K562 (cell line): ENCODE data around the gene RUVBL2. TPM values are rescaled to one million over a fixed set of nuclear protein-coding genes. Genes with fewer than 3 reads are reported as not detected.

Source experiments
- ATF1 ChIP-seq, 2 experiments: fragments of 450-650 bp in 1 of 2; IDR thresholded peaks; 2 replicates each; pipeline ENCODE4 v1.6.1; 2016; ENCODE audit warnings: missing compliant biosample characterization in 1 of 2, missing genetic modification characterization in 1 of 2
- BDP1 ChIP-seq: IDR thresholded peaks from 3 replicates; pipeline ENCODE4 v1.6.1; 2011; ENCODE audit not compliant: insufficient read length, insufficient read depth
- BHLHE40 ChIP-seq: IDR thresholded peaks from 2 replicates; pipeline ENCODE4 v1.6.1; 2011; ENCODE audit warnings: low read length, improper control_type of control experiment
- CC2D1A ChIP-seq: fragments of 450-650 bp; IDR thresholded peaks from 2 replicates; pipeline ENCODE4 v1.6.1; 2017; ENCODE audit warnings: mild to moderate bottlenecking
- CREB1 ChIP-seq, 2 experiments: sonication (generic) in 1 of 2; formaldehyde crosslinking in 1 of 2; IDR thresholded peaks; 2 replicates each; pipeline versions ENCODE4 v1.6.1 to v1.8.0; 2012 to 2022; ENCODE audit warnings: inconsistent platforms in 1 of 2, mild to moderate bottlenecking in 1 of 2, missing genetic modification reagents in 1 of 2, moderate library complexity in 1 of 2
- ESRRA ChIP-seq: fragments of 450-650 bp; IDR thresholded peaks from 2 replicates; pipeline ENCODE4 v1.6.1; 2014; ENCODE audit warnings: low read depth, mild to moderate bottlenecking, moderate library complexity, borderline replicate concordance
- HDAC2 ChIP-seq: fragments of 450-650 bp; IDR thresholded peaks from 2 replicates; pipeline ENCODE4 v1.6.1; 2016; ENCODE audit warnings: mild to moderate bottlenecking
- JUN ChIP-seq, 2 experiments: sonication (generic) in 1 of 2; formaldehyde crosslinking in 1 of 2; IDR thresholded peaks; 2 replicates each; pipeline versions ENCODE4 v1.6.1 to v1.8.0; 2012 to 2022; ENCODE audit warnings: borderline replicate concordance in 2 of 2, mild to moderate bottlenecking in 2 of 2, improper control_type of control experiment in 1 of 2, low read depth in 1 of 2, low read length in 1 of 2, missing genetic modification reagents in 1 of 2
- JUND ChIP-seq, 2 experiments: IDR thresholded peaks; 2 replicates in 1 of 2; 3 replicates in 1 of 2; pipeline ENCODE4 v1.6.1; 2011; ENCODE audit warnings: borderline replicate concordance in 2 of 2, low read depth in 2 of 2, low read length in 2 of 2, improper control_type of control experiment in 1 of 2, missing biosample characterization in 1 of 2, missing genetic modification characterization in 1 of 2, missing genetic modification reagents in 1 of 2
- KDM1A ChIP-seq, 2 experiments: fragments of 450-650 bp; IDR thresholded peaks; 2 replicates each; pipeline ENCODE4 v1.6.1; 2016; ENCODE audit warnings: mild to moderate bottlenecking in 2 of 2
- KLF16 ChIP-seq: IDR thresholded peaks from 2 replicates; pipeline ENCODE4 v1.6.1; 2016; ENCODE audit warnings: antibody characterized with exemption
- MAX ChIP-seq: sonication (generic); formaldehyde crosslinking; IDR thresholded peaks from 2 replicates; pipeline ENCODE4 v1.9.0; 2022; ENCODE audit warnings: mild to moderate bottlenecking, missing genetic modification reagents
- MAZ ChIP-seq, 2 experiments: fragments of 450-650 bp in 1 of 2; sonication (generic) in 1 of 2; formaldehyde crosslinking; IDR thresholded peaks in 1 of 2; conservative IDR thresholded peaks in 1 of 2; 2 replicates each; pipeline versions ENCODE4 v1.4.0 to v1.5.0; 2020; ENCODE audit warnings: mild to moderate bottlenecking in 1 of 2, missing genetic modification reagents in 1 of 2
- NR2C2 ChIP-seq, 2 experiments: fragments of 200-800 bp in 1 of 2; sonication (Bioruptor generic) in 1 of 2; sonication (generic) in 1 of 2; formaldehyde crosslinking in 1 of 2; IDR thresholded peaks; 2 replicates each; pipeline versions ENCODE4 v1.6.1 to v1.8.0; 2016 to 2022; ENCODE audit warnings: mild to moderate bottlenecking in 1 of 2, missing compliant biosample characterization in 1 of 2, missing genetic modification characterization in 1 of 2, missing genetic modification reagents in 1 of 2
- POLR3A ChIP-seq: IDR thresholded peaks from 2 replicates; pipeline ENCODE4 v1.6.1; 2011; ENCODE audit warnings: borderline replicate concordance, mild to moderate bottlenecking, moderate library complexity; ENCODE audit not compliant: insufficient read length, insufficient read depth; ENCODE audit errors: extremely low read depth
- SOX6 ChIP-seq: fragments of 450-650 bp; IDR thresholded peaks from 2 replicates; pipeline ENCODE4 v1.6.1; 2014; ENCODE audit warnings: mild to moderate bottlenecking
- SP1 ChIP-seq: sonication (generic); formaldehyde crosslinking; IDR thresholded peaks from 2 replicates; pipeline ENCODE4 v1.8.1; 2022; ENCODE audit warnings: mild to moderate bottlenecking, missing genetic modification reagents
- VEZF1 ChIP-seq: fragments of 200-800 bp; sonication (Bioruptor generic); IDR thresholded peaks from 2 replicates; pipeline ENCODE4 v1.6.1; 2017; ENCODE audit warnings: missing genetic modification characterization, missing compliant biosample characterization
- polyA plus RNA-seq, 8 experiments: library from polyadenylated mRNA; depleted of rRNA in 4 of 8; stranded (reverse) in 5 of 8; unstranded in 3 of 8; fragments of >200 nt; fragmentation: Nextera tagmentation in 2 of 8; fragmentation: Illumina TruSeq in 1 of 8; extraction: Ambion mirVana in 2 of 8; extraction: Trizol in 1 of 8; gene quantifications; 2 replicates each; pipeline versions ENCODE4 v1.2.1 to v1.2.3, GENCODE V29; 2011 to 2014; ENCODE audit warnings: inconsistent platforms in 1 of 8, missing spikeins in 1 of 8
- total RNA-seq, 7 experiments: library from RNA; depleted of rRNA in 6 of 7; stranded (reverse); fragments of >200 nt in 6 of 7; fragmentation: Illumina TruSeq in 2 of 7; extraction: Trizol in 2 of 7; gene quantifications; 2 replicates each; pipeline versions ENCODE4 v1.2.1 to v1.2.3, GENCODE V29; 2011 to 2021; ENCODE audit warnings: low replicate concordance in 1 of 7
- TF ChIP-seq, protein P1 (sequence below): sonication (generic); formaldehyde crosslinking; IDR thresholded peaks from 2 replicates; pipeline ENCODE4 v1.8.0; 2022; ENCODE audit warnings: missing genetic modification reagents, mild to moderate bottlenecking, moderate library complexity, borderline replicate concordance
- TF ChIP-seq, protein P2 (sequence below), 3 experiments: IDR thresholded peaks in 2 of 3; conservative IDR thresholded peaks in 1 of 3; 2 replicates each; pipeline ENCODE4 v1.5.1; 2011 to 2012; ENCODE audit warnings: low read length in 3 of 3, mild to moderate bottlenecking in 3 of 3, control low read depth in 2 of 3, improper control_type of control experiment in 1 of 3, inconsistent platforms in 1 of 3, low read depth in 1 of 3, mixed read lengths in 1 of 3, moderate library complexity in 1 of 3; ENCODE audit not compliant: insufficient read depth in 2 of 3

Gene RUVBL2
- total and polyA plus RNA-seq, 9 of the 15 experiments (the other 6 are each of a cell fraction or from before 2014, with no cell fraction given) = 71.4 to 453 (median 237) TPM

GRCh38 chr19:49031642-49032301 lies 38.1 kb downstream of the RUVBL2 start, which contains the start of gene CGB2 (continued):
- TF ChIP-seq, protein P1, sequence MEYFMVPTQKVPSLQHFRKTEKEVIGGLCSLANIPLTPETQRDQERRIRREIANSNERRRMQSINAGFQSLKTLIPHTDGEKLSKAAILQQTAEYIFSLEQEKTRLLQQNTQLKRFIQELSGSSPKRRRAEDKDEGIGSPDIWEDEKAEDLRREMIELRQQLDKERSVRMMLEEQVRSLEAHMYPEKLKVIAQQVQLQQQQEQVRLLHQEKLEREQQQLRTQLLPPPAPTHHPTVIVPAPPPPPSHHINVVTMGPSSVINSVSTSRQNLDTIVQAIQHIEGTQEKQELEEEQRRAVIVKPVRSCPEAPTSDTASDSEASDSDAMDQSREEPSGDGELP (CRISPR knock-in tag) = peak; percentile 45; the same call in 1 of the 2 replicates
- TF ChIP-seq MAZ (CRISPR knock-in tag; conservative IDR thresholded peaks at IDR 0.05 in 1 of 2, IDR thresholded peaks at IDR 0.05 in 1 of 2) = peak in 1 of 2 experiments; percentile 67; a peak in 2 of 4 replicates
- TF ChIP-seq KLF16 = 0 out of 2 replicates have a peak, but pooled peaks have one; percentile 22
- peak; percentile 49 for TF ChIP-seq ATF1 (CRISPR knock-in tag; IDR thresholded peaks at IDR 0.05)
- TF ChIP-seq ATF1 (tag; IDR thresholded peaks at IDR 0.05) = peak; percentile 95
- peak; percentile 45; the same call in 1 of the 2 replicates for TF ChIP-seq SOX6
- TF ChIP-seq CREB1 (IDR thresholded peaks at IDR 0.05) = peak; percentile 54
- TF ChIP-seq CREB1 (CRISPR knock-in tag; IDR thresholded peaks at IDR 0.05) = peak; percentile 89
- TF ChIP-seq VEZF1 (CRISPR knock-in tag) = peak; percentile 25; the same call in 1 of the 2 replicates
- peak; percentile 68; the same call in 1 of the 2 replicates for TF ChIP-seq CC2D1A
- peak; percentile 57 to 83 for TF ChIP-seq KDM1A (IDR thresholded peaks at IDR 0.05)
- peak; percentile 79 for TF ChIP-seq POLR3A
- TF ChIP-seq BDP1 = peak; percentile 48
- TF ChIP-seq JUND (IDR thresholded peaks at IDR 0.05; ENCODE audit: borderline replicate concordance, low read depth, low read length) = peak; percentile 73
- peak; percentile 47; the same call in 1 of the 3 replicates for TF ChIP-seq JUND (tag; IDR thresholded peaks at IDR 0.05; ENCODE audit: borderline replicate concordance, low read depth, low read length)
- peak; percentile 70; the same call in 1 of the 2 replicates for TF ChIP-seq HDAC2
- TF ChIP-seq NR2C2 (CRISPR knock-in tag; IDR thresholded peaks at IDR 0.05) = peak; percentile 74
- TF ChIP-seq NR2C2 (tag; IDR thresholded peaks at IDR 0.05) = peak; percentile 83
- TF ChIP-seq JUN (IDR thresholded peaks at IDR 0.05; ENCODE audit: borderline replicate concordance, low read depth, low read length) = 0 out of 2 replicates have a peak, but pooled peaks have one; percentile 19
- TF ChIP-seq JUN (CRISPR knock-in tag; IDR thresholded peaks at IDR 0.05; ENCODE audit: borderline replicate concordance) = 0 out of 2 replicates have a peak, but pooled peaks have one; percentile 48
- TF ChIP-seq MAX (CRISPR knock-in tag) = peak; percentile 34; the same call in 1 of the 2 replicates
- peak; percentile 52 for TF ChIP-seq BHLHE40
- peak; percentile 37; the same call in 1 of the 2 replicates for TF ChIP-seq ESRRA
- TF ChIP-seq SP1 = peak; percentile 79
- TF ChIP-seq, protein P2, sequence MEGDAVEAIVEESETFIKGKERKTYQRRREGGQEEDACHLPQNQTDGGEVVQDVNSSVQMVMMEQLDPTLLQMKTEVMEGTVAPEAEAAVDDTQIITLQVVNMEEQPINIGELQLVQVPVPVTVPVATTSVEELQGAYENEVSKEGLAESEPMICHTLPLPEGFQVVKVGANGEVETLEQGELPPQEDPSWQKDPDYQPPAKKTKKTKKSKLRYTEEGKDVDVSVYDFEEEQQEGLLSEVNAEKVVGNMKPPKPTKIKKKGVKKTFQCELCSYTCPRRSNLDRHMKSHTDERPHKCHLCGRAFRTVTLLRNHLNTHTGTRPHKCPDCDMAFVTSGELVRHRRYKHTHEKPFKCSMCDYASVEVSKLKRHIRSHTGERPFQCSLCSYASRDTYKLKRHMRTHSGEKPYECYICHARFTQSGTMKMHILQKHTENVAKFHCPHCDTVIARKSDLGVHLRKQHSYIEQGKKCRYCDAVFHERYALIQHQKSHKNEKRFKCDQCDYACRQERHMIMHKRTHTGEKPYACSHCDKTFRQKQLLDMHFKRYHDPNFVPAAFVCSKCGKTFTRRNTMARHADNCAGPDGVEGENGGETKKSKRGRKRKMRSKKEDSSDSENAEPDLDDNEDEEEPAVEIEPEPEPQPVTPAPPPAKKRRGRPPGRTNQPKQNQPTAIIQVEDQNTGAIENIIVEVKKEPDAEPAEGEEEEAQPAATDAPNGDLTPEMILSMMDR (IDR thresholded peaks at IDR 0.05 in 2 of 3, conservative IDR thresholded peaks at IDR 0.05 in 1 of 3; ENCODE audit: insufficient read depth in 2 of 3, low read depth in 1 of 3, low read length in 3 of 3) = peak; percentile 56 to 84 (median 67)
